HepG2 (cell line): ENCODE data around the gene ANXA9. TPM values are rescaled to one million over a fixed set of nuclear protein-coding genes. Genes with fewer than 3 reads are reported as not detected.

Experiments
- BCLAF1 ChIP-seq: fragments of 450-650 bp; IDR thresholded peaks from 2 replicates; pipeline ENCODE4 v1.6.1; 2017; ENCODE audit warnings: mild to moderate bottlenecking
- BORCS8-MEF2B ChIP-seq: sonication (generic); formaldehyde crosslinking; IDR thresholded peaks from 2 replicates; pipeline ENCODE4 v1.8.0; 2022; ENCODE audit warnings: mild to moderate bottlenecking, missing genetic modification reagents
- BRCA1 ChIP-seq: sonication (generic); formaldehyde crosslinking; IDR thresholded peaks from 2 replicates; pipeline ENCODE4 v1.4.0; 2020; ENCODE audit warnings: missing genetic modification reagents
- CSRNP1 ChIP-seq: sonication (generic); formaldehyde crosslinking; IDR thresholded peaks from 2 replicates; pipeline ENCODE4 v1.8.1; 2023; ENCODE audit warnings: mild to moderate bottlenecking, missing genetic modification reagents
- ELF1 ChIP-seq: sonication (generic); formaldehyde crosslinking; IDR thresholded peaks from 2 replicates; pipeline ENCODE4 v1.4.0; 2020; ENCODE audit warnings: missing genetic modification reagents
- FIP1L1 ChIP-seq: fragments of 200-400 bp; formaldehyde crosslinking; IDR thresholded peaks from 2 replicates; pipeline ENCODE4 v1.6.1; 2018; ENCODE audit warnings: low read depth, mild to moderate bottlenecking, low read length, moderate library complexity, borderline replicate concordance; ENCODE audit not compliant: insufficient read depth
- GPBP1L1 ChIP-seq: sonication (generic); formaldehyde crosslinking; IDR thresholded peaks from 2 replicates; pipeline ENCODE4 v1.5.0; 2020; ENCODE audit warnings: mild to moderate bottlenecking, missing genetic modification reagents
- HDAC1 ChIP-seq: sonication (generic); formaldehyde crosslinking; IDR thresholded peaks from 2 replicates; pipeline ENCODE4 v1.5.1; 2020; ENCODE audit warnings: mild to moderate bottlenecking, missing genetic modification reagents
- KLF11 ChIP-seq: IDR thresholded peaks from 2 replicates; pipeline ENCODE4 v1.6.1; 2016; ENCODE audit warnings: missing compliant biosample characterization
- MAFK ChIP-seq, 2 experiments: IDR thresholded peaks in 1 of 2; conservative IDR thresholded peaks in 1 of 2; 2 replicates each; pipeline ENCODE4 v1.6.1; 2011; ENCODE audit warnings: improper control_type of control experiment in 2 of 2, low read length in 2 of 2
- NFRKB ChIP-seq: fragments of 450-650 bp; IDR thresholded peaks from 2 replicates; pipeline ENCODE4 v1.6.1; 2017
- POLR2AphosphoS2 ChIP-seq: IDR thresholded peaks from 2 replicates; pipeline ENCODE4 v1.6.1; 2011; ENCODE audit warnings: low read depth, low read length, improper control_type of control experiment
- RBFOX2 ChIP-seq: fragments of 200-400 bp; formaldehyde crosslinking; IDR thresholded peaks from 2 replicates; pipeline ENCODE4 v1.6.1; 2017; ENCODE audit warnings: low read depth, mild to moderate bottlenecking, low read length
- RFXANK ChIP-seq: IDR thresholded peaks from 2 replicates; pipeline ENCODE4 v1.6.1; 2016
- ZBED4 ChIP-seq: sonication (generic); formaldehyde crosslinking; IDR thresholded peaks from 2 replicates; pipeline ENCODE4 v1.4.0; 2020; ENCODE audit warnings: missing genetic modification reagents, borderline replicate concordance
- ZFY ChIP-seq: sonication (generic); formaldehyde crosslinking; IDR thresholded peaks from 2 replicates; pipeline ENCODE4 v1.4.0; 2020; ENCODE audit warnings: missing genetic modification reagents
- ZNF468 ChIP-seq: sonication (generic); formaldehyde crosslinking; IDR thresholded peaks from 2 replicates; pipeline ENCODE4 v1.8.0; 2022; ENCODE audit warnings: mild to moderate bottlenecking, moderate library complexity, missing genetic modification reagents
- ZNF607 ChIP-seq: sonication (generic); formaldehyde crosslinking; IDR thresholded peaks from 2 replicates; pipeline ENCODE4 v1.5.1; 2020; ENCODE audit warnings: missing genetic modification reagents, mild to moderate bottlenecking, borderline replicate concordance
- ZNF737 ChIP-seq: sonication (generic); formaldehyde crosslinking; IDR thresholded peaks from 2 replicates; pipeline ENCODE4 v1.5.0; 2020; ENCODE audit warnings: missing genetic modification reagents, mild to moderate bottlenecking, borderline replicate concordance
- ZSCAN9 ChIP-seq: IDR thresholded peaks from 2 replicates; pipeline ENCODE4 v1.6.1; 2016; ENCODE audit warnings: borderline replicate concordance
- polyA plus RNA-seq, 8 experiments: library from polyadenylated mRNA; depleted of rRNA in 3 of 8; stranded (reverse) in 7 of 8; unstranded in 1 of 8; fragments of >200 nt; fragmentation: Illumina TruSeq in 4 of 8; extraction: Trizol in 4 of 8; gene quantifications; 2 replicates each; pipeline versions ENCODE4 v1.2.1 to v1.2.3, GENCODE V29; 2011 to 2016; ENCODE audit warnings: low read depth in 4 of 8, missing spikeins in 1 of 8, mixed read lengths in 1 of 8; ENCODE audit not compliant: insufficient read depth in 1 of 8
- total RNA-seq, 5 experiments: library from RNA; depleted of rRNA; stranded (reverse); fragments of >200 nt; fragmentation: Illumina TruSeq; extraction: Trizol; gene quantifications; 2 replicates each; pipeline ENCODE4 v1.2.3, GENCODE V29; 2016; ENCODE audit warnings: low read depth in 1 of 5

The ANXA9 gene
- total and polyA plus RNA-seq, 2 of the 13 experiments (the other 11 are each of a cell fraction or from before 2014, with no cell fraction given): 13.3 to 23.9 TPM

GRCh38 chr1:150981805-150982712 lies at the start of gene ANXA9 (continued):
- no peak for TF ChIP-seq MAFK (conservative IDR thresholded peaks at IDR 0.05 in 1 of 2, IDR thresholded peaks at IDR 0.05 in 1 of 2; ENCODE audit: low read length in 2 of 2)
- peak; percentile 72 for TF ChIP-seq ZFY
- 0 out of 2 replicates have a peak, but pooled peaks have one; percentile 37 for TF ChIP-seq KLF11 (CRISPR knock-in tag)
- TF ChIP-seq CSRNP1: no peak
- no peak for TF ChIP-seq BRCA1 (CRISPR knock-in tag)
- TF ChIP-seq RBFOX2: 0 out of 2 replicates have a peak, but pooled peaks have one; percentile 2
- TF ChIP-seq ELF1 (CRISPR knock-in tag): peak; percentile 38; the same call in 1 of the 2 replicates
- TF ChIP-seq FIP1L1: no peak
- no peak for TF ChIP-seq ZNF468 (CRISPR knock-in tag)
- TF ChIP-seq NFRKB: no peak
- TF ChIP-seq BORCS8-MEF2B: no peak; the same call in 1 of the 2 replicates
- TF ChIP-seq BCLAF1: no peak
- TF ChIP-seq ZNF607 (CRISPR knock-in tag): no peak
- TF ChIP-seq ZBED4: peak; percentile 84; the same call in 1 of the 2 replicates
- TF ChIP-seq ZSCAN9: peak; percentile 66; the same call in 1 of the 2 replicates
- no peak for TF ChIP-seq GPBP1L1 (CRISPR knock-in tag)
- TF ChIP-seq HDAC1 (CRISPR knock-in tag): peak; percentile 76
- 0 out of 2 replicates have a peak, but pooled peaks have one; percentile 60 for TF ChIP-seq ZNF737
- no peak for TF ChIP-seq POLR2AphosphoS2
- TF ChIP-seq RFXANK: no peak
